ENCODE measurements around the gene KDM4B.
"Not testable (repeated sequence)": the region's sequence is repeated elsewhere in the genome, so short reads cannot be mapped to it uniquely, and the experiment has no call there.

Gene KDM4B

GRCh38 chr19:5154799-5155426, 186.0 kb downstream of the KDM4B start:
- no peak for DNase-seq

- no peak for DNase-seq
Measured at GRCh38 chr19:5155586-5156210, 186.8 kb downstream of the KDM4B start.

GRCh38 chr19:5156231-5156986, 187.5 kb downstream of the KDM4B start:
- DNase-seq: no peak

- no peak for DNase-seq
Measured at GRCh38 chr19:5157186-5157585, 188.3 kb downstream of the KDM4B start.

GRCh38 chr19:5158549-5159134, 189.7 kb downstream of the KDM4B start:
- not testable (repeated sequence) for DNase-seq

- not testable (repeated sequence) for DNase-seq
Measured at GRCh38 chr19:5160158-5160795, 191.4 kb downstream of the KDM4B start.

- DNase-seq: not testable (repeated sequence)
Measured at GRCh38 chr19:5164845-5165696, 196.2 kb downstream of the KDM4B start.

GRCh38 chr19:5165697-5166019, 196.7 kb downstream of the KDM4B start:
- no peak for DNase-seq

- no peak for DNase-seq
Measured at GRCh38 chr19:5166262-5166661, 197.3 kb downstream of the KDM4B start.

GRCh38 chr19:5170329-5170745, 201.4 kb downstream of the KDM4B start:
- DNase-seq: peak; percentile 39

- DNase-seq: no peak
Measured at GRCh38 chr19:5171711-5172110, 202.8 kb downstream of the KDM4B start.

- no peak for DNase-seq
Measured at GRCh38 chr19:5172859-5173630, 204.1 kb downstream of the KDM4B start.

GRCh38 chr19:5173993-5174392, 205.1 kb downstream of the KDM4B start:
- no peak for DNase-seq

- DNase-seq: no peak
Measured at GRCh38 chr19:5177745-5178450, 209.0 kb downstream of the KDM4B start.

- no peak for DNase-seq
Measured at GRCh38 chr19:5178841-5179240, 209.9 kb downstream of the KDM4B start.

- no peak for DNase-seq
Measured at GRCh38 chr19:5179256-5179655, 210.3 kb downstream of the KDM4B start.

- DNase-seq: no peak
Measured at GRCh38 chr19:5181329-5181728, 212.4 kb downstream of the KDM4B start.

- DNase-seq: no peak
Measured at GRCh38 chr19:5182751-5183150, 213.8 kb downstream of the KDM4B start.

GRCh38 chr19:5183616-5184015, 214.7 kb downstream of the KDM4B start:
- DNase-seq: no peak

GRCh38 chr19:5184930-5185329, 216.0 kb downstream of the KDM4B start:
- no peak for DNase-seq
